ENCODE measurements around the gene MED8. TPM values are rescaled to one million over a fixed set of nuclear protein-coding genes. Genes with fewer than 3 reads are reported as not detected.

MED8 gene
- total and polyA plus RNA-seq, 2 of the 4 experiments (the other 2 are of a cell fraction): 61.1 to 120 TPM

DNA sequence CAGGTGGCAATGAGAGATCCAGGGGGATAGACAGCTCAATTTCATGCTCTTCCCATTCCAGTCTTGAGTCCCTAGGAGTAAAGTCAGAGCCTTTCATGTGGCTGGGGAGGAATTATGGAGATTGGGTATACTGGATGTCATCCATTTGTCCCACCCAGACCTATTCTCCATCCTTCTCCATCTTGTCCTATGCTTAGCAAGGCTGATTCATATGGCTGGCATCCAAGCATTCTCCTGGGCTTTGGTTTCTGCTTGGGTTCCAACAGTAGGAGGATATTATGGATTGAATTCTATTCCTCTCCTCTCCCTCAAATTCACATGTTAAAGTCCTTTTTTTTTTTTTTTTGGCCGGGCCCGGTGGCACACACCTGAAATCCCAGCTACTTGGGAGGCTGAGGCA lies 34.7 kb downstream of the MED8 start:
- peaks cover 0 to 8% of the 10 kb centered on the region in 2 experiments; a peak in 2 of 4 replicates for H3K79me1 ChIP-seq (ENCODE audit: low read depth in 1 of 2, low read length in 2 of 2)
- peak overlapping the region; percentile 24; the same call in 1 of the 2 replicates for H3K4ac ChIP-seq (ENCODE audit: low read depth, low read length)
- dilution Hi-C loops (cut with HindIII; ENCODE audit: low sequenced_read_pairs, unreplicated experiment) (no loop called here), intact Hi-C loops (cut with micrococcal nuclease) (no loop called here), in situ Hi-C loops (cut with MboI; ENCODE audit: low sequenced_read_pairs) (loop anchor here (10.0 kb wide), 1 partner anchor 120 kb away; no protein-coding TSS in a partner anchor)
- CTCF ChIA-PET: no interaction called here
- no peaks in the 10 kb centered on the region for H3K27me3 ChIP-seq (ENCODE audit: control insufficient read depth, insufficient read depth, low read length)
- BruUV-seq (replicated peaks): no TSS peak
- no peak overlapping the region for H3K4me3 ChIP-seq (ENCODE audit: insufficient read depth, low read depth, low read length)
- no peak overlapping the region for H3K23ac ChIP-seq (ENCODE audit: low read depth, low read length)
- H3K9ac ChIP-seq (ENCODE audit: low read depth, low read length): no peak overlapping the region
- H3K4me2 ChIP-seq (ENCODE audit: low read depth, low read length): no peak overlapping the region
- peak overlapping the region; percentile 36; the same call in 1 of the 2 replicates for H2BK20ac ChIP-seq (ENCODE audit: low read depth, low read length)
- peak overlapping the region; percentile 25 for H2AFZ ChIP-seq (replicated peaks; ENCODE audit: low read length, poor library complexity)
- H2BK120ac ChIP-seq (ENCODE audit: low read depth, low read length): no peak overlapping the region
- H4K5ac ChIP-seq (ENCODE audit: low read depth, low read length): no peak overlapping the region
- H3K36me3 ChIP-seq (ENCODE audit: control insufficient read depth, insufficient read depth, low read length): no peaks in the 10 kb centered on the region
- POLR2A ChIA-PET (ENCODE audit: unreplicated experiment): no interaction called here
- H3K56ac ChIP-seq (ENCODE audit: extremely low read depth, insufficient read depth, low read length): no peak overlapping the region
- peak overlapping the region; percentile 75 for H2AK9ac ChIP-seq (replicated peaks; ENCODE audit: low read depth, low read length, poor library complexity)
- DNase-seq: peak; percentile 48
- H2BK15ac ChIP-seq (ENCODE audit: low read depth, low read length): peak overlapping the region; percentile 71; the same call in 1 of the 3 replicates
- H4K20me1 ChIP-seq (ENCODE audit: insufficient read depth, low read length): peaks cover 3% of the 10 kb centered on the region; the same call in 1 of the 2 replicates
- H2BK5ac ChIP-seq (ENCODE audit: low read depth, low read length, poor library complexity, severe bottlenecking): no peak overlapping the region
- no peak overlapping the region for H3K14ac ChIP-seq (replicated peaks; ENCODE audit: low read depth, low read length)
- H3K9me3 ChIP-seq (ENCODE audit: control insufficient read depth, insufficient read depth, low read length): no peaks in the 10 kb centered on the region
- peak overlapping the region; percentile 62; the same call in 1 of the 2 replicates for H2AK5ac ChIP-seq (ENCODE audit: low read depth, low read length)
- H4K8ac ChIP-seq (ENCODE audit: low read depth in 2 of 2, low read length in 2 of 2): peak overlapping the region in 1 of 2 experiments; percentile 17; a peak in 1 of 4 replicates
- peaks cover 12% of the 10 kb centered on the region for H3K4me1 ChIP-seq (ENCODE audit: control insufficient read depth, insufficient read depth, low read length)
- H3K18ac ChIP-seq (ENCODE audit: low read depth, low read length): no peak overlapping the region
- WGBS, 2 experiments (ENCODE audit: extremely low coverage in 2 of 2, insufficient read length in 1 of 2): no CpG with 5 or more reads among the region's 2 CpGs
- no peak overlapping the region for H3K27ac ChIP-seq (ENCODE audit: insufficient read depth, low read length)
- TF ChIP-seq MAZ (IDR thresholded peaks at IDR 0.05; ENCODE audit: borderline replicate concordance, low read depth, low read length): no peak
- TF ChIP-seq, protein P1, sequence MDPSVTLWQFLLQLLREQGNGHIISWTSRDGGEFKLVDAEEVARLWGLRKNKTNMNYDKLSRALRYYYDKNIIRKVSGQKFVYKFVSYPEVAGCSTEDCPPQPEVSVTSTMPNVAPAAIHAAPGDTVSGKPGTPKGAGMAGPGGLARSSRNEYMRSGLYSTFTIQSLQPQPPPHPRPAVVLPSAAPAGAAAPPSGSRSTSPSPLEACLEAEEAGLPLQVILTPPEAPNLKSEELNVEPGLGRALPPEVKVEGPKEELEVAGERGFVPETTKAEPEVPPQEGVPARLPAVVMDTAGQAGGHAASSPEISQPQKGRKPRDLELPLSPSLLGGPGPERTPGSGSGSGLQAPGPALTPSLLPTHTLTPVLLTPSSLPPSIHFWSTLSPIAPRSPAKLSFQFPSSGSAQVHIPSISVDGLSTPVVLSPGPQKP (IDR thresholded peaks at IDR 0.05; ENCODE audit: borderline replicate concordance, low read depth, low read length): no peak
- no peak for TF ChIP-seq FOS (IDR thresholded peaks at IDR 0.05; ENCODE audit: low read depth, low read length)
- no peak for TF ChIP-seq SMC3 (IDR thresholded peaks at IDR 0.05; ENCODE audit: low read depth, low read length)
- TF ChIP-seq CHD1 (IDR thresholded peaks at IDR 0.05; ENCODE audit: low read depth, low read length): no peak
- TF ChIP-seq BHLHE40 (IDR thresholded peaks at IDR 0.05; ENCODE audit: low read depth, low read length): no peak
- TF ChIP-seq RAD21 (IDR thresholded peaks at IDR 0.05; ENCODE audit: low read length): no peak
- no peak for TF ChIP-seq CEBPB (IDR thresholded peaks at IDR 0.05; ENCODE audit: low read depth, low read length)
- TF ChIP-seq, protein P2, sequence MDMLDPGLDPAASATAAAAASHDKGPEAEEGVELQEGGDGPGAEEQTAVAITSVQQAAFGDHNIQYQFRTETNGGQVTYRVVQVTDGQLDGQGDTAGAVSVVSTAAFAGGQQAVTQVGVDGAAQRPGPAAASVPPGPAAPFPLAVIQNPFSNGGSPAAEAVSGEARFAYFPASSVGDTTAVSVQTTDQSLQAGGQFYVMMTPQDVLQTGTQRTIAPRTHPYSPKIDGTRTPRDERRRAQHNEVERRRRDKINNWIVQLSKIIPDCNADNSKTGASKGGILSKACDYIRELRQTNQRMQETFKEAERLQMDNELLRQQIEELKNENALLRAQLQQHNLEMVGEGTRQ (IDR thresholded peaks at IDR 0.05; ENCODE audit: low read depth, low read length): no peak
- no peak for TF ChIP-seq NFE2L2 (IDR thresholded peaks at IDR 0.05; ENCODE audit: low read depth, low read length)
- no peak for TF ChIP-seq MXI1 (IDR thresholded peaks at IDR 0.05; ENCODE audit: borderline replicate concordance, low read depth, low read length)
- no peak for TF ChIP-seq RCOR1 (IDR thresholded peaks at IDR 0.05; ENCODE audit: insufficient replicate concordance, low read length)
- TF ChIP-seq POLR2A (IDR thresholded peaks at IDR 0.05; ENCODE audit: low read depth, low read length): no peak
- TF ChIP-seq MAFK (IDR thresholded peaks at IDR 0.05; ENCODE audit: low read depth, low read length): no peak
- no peak for TF ChIP-seq CTCF (conservative IDR thresholded peaks at IDR 0.05; ENCODE audit: low read depth, low read length)
- TF ChIP-seq RFX5 (IDR thresholded peaks at IDR 0.05; ENCODE audit: low read depth, low read length): no peak
- no peak for ATAC-seq (ENCODE audit: low read depth)
- H3K9me1 ChIP-seq (ENCODE audit: insufficient read depth, low read length): peaks cover 5% of the 10 kb centered on the region
- peak overlapping the region; percentile 17; the same call in 1 of the 2 replicates for H4K91ac ChIP-seq (ENCODE audit: insufficient read depth, low read depth, low read length)

Measured in IMR-90 (cell line).